Right lobe of liver (tissue), 6 donors: ENCODE results near the gene CRYL1. TPM values are rescaled to one million over a fixed set of nuclear protein-coding genes. Genes with fewer than 3 reads are reported as not detected.

Source experiments
- ATAC-seq, 4 donors: fragments of 200-7000 bp; cut with Tn5 transposase; one replicate each; pipeline ENCODE4 v1.9.1; 2020; ENCODE audit warnings: mild to moderate bottlenecking in 4 of 4, moderate library complexity in 4 of 4
- DNase-seq, 3 donors: peaks; one replicate each; pipeline ENCODE4 v3.0.0-alpha.2; 2020
- H3K27ac ChIP-seq, 3 donors: fragments of 200-600 bp; one replicate each; pipeline ENCODE4 v1.8.0; 2022
- H3K27me3 ChIP-seq, 2 donors: fragments of 200-600 bp; one replicate each; pipeline ENCODE4 v1.8.0; 2022
- H3K36me3 ChIP-seq, 4 donors: fragments of 200-600 bp; sonication (generic) in 1 of 4; one replicate each; pipeline versions ENCODE4 v1.5.1 to v1.8.0; 2017 to 2022; ENCODE audit warnings: control low read depth in 1 of 4
- H3K4me1 ChIP-seq, 4 donors: fragments of 200-600 bp; sonication (generic) in 1 of 4; one replicate each; pipeline versions ENCODE4 v1.5.1 to v1.8.0; 2017 to 2022; ENCODE audit warnings: control low read depth in 1 of 4
- H3K4me3 ChIP-seq, 3 donors: fragments of 200-600 bp; one replicate each; pipeline ENCODE4 v1.8.0; 2022
- H3K9me3 ChIP-seq, 4 donors: fragments of 200-600 bp; sonication (generic) in 1 of 4; one replicate each; pipeline versions ENCODE4 v1.5.1 to v1.8.0; 2017 to 2022; ENCODE audit warnings: control low read depth in 1 of 4
- POLR2A ChIP-seq: fragments of 450-650 bp; IDR thresholded peaks from one replicate; pipeline ENCODE4 v1.6.1; 2017; ENCODE audit warnings: antibody characterized with exemption, mild to moderate bottlenecking
- WGBS: methylation state at CpG from one replicate; pipeline ENCODE4 v1.1.6; 2018; ENCODE audit warnings: low coverage, low lambda C conversion rate; ENCODE audit not compliant: insufficient coverage; ENCODE audit errors: missing lambda C conversion rate; 5-methylcytosine and 5-hydroxymethylcytosine counted together
- intact Hi-C, 2 donors: fragments of 100-400 bp; cut with DNase I; formaldehyde crosslinking; loops; one replicate each; pipeline versions ENCODE4 v1.11.2 to v1.14.1; 2022
- total RNA-seq, 6 experiments: library from RNA; depleted of rRNA in 2 of 6; stranded (reverse); fragments of >200 nt in 2 of 6; fragmentation: NEBNext Ultra II Directional in 3 of 6; extraction: Animal tissue kit (Norgen Biotek cat#: 25700) in 3 of 6; gene quantifications; one replicate each; pipeline versions ENCODE4 v1.1.0 to v1.2.4, GENCODE V29; 2016 to 2023
- TF ChIP-seq, protein P1 (sequence below), 4 donors: fragments of 200-600 bp in 3 of 4; fragments of 450-650 bp in 1 of 4; IDR thresholded peaks; one replicate each; pipeline versions ENCODE4 v1.5.1 to v1.8.0; 2016 to 2022; ENCODE audit warnings: antibody characterized with exemption in 4 of 4, mild to moderate bottlenecking in 2 of 4
- donor health status: DM: no; HTN: yes; CAD: no.
- donor health status: DM: no; HTN: no; CAD: no.
- donor health status: DM: no; HTN: no; CAD: no.
- donor health status: DM: no; HTN: yes; CAD: no.
- donor health status: DM: no; HTN: yes; CAD: no.

The CRYL1 gene
- total RNA-seq, 6 experiments from 2014 or later, result 111 to 185 (median 151) TPM

DNA sequence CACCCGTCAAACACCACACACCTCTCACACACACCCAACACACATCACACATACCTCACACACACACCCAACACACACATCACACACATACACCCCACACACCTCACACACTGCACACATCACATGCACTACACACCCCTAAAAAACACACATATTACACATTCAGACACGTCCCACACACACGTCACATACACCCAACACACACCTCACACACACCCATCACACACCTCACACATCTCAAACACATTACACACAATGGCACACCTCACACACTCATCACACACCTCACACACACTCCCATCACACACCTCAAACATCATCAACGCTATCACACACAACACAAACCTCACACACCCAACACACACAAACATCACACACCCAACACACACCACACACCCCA lies 133.1 kb downstream of the CRYL1 start:
- Histone ChIP-seq H3K9me3 (no peaks in the 10 kb centered on the region), H3K27me3 (no peaks in the 10 kb centered on the region)
- WGBS, result 96% methylated on average over 4 of the region's 4 CpGs

DNA sequence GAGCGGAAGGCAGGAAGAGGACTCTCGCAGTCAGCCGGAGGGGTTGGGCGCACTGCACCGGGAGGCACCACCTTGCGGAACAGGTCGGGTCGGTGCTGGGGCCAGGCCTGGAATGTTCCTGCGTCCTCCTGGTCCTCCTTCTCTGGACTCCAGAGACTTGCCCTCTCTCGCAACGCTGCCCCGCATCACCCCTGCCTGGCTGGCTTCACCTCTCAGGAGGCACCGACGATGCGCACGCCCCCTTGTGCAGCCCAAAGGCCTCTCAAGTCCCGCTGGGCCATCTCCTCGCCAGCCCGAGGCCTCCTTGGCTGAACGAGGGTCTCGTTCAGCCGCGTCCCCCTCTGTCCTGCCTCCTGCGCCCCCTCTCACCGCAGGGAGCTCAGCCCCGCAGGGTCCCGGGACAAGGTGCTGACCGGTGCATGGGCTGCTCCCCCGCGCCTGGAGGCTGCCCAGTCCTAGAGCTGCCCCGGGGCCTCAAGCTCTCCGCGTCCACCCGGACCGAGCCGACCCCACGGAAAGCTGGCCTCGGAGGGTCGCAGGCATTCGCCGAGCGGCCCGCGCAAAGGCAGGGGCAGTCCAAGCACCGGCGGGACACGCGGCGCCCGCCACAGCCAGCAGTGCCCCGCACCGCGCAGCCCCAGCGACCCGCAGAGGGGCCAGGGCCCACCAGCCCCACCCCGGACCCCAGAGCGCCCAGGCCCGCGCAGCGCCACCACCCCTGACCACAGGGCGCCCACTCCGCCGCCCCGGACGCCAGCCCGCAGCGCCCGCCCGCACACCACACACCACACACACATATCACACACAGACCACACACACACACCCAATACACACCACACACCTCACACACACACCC lies 133.8 kb downstream of the CRYL1 start:
- peak in 1 of 4 donors; percentile 9 for ATAC-seq
- H3K27me3 ChIP-seq, result no peaks in the 10 kb centered on the region
- no peaks in the 10 kb centered on the region for H3K4me1 ChIP-seq
- H3K4me3 ChIP-seq, result no peak overlapping the region
- WGBS, result 98% methylated on average over 9 of the region's 69 CpGs
- no peak overlapping the region for H3K27ac ChIP-seq
- TF ChIP-seq, protein P1, sequence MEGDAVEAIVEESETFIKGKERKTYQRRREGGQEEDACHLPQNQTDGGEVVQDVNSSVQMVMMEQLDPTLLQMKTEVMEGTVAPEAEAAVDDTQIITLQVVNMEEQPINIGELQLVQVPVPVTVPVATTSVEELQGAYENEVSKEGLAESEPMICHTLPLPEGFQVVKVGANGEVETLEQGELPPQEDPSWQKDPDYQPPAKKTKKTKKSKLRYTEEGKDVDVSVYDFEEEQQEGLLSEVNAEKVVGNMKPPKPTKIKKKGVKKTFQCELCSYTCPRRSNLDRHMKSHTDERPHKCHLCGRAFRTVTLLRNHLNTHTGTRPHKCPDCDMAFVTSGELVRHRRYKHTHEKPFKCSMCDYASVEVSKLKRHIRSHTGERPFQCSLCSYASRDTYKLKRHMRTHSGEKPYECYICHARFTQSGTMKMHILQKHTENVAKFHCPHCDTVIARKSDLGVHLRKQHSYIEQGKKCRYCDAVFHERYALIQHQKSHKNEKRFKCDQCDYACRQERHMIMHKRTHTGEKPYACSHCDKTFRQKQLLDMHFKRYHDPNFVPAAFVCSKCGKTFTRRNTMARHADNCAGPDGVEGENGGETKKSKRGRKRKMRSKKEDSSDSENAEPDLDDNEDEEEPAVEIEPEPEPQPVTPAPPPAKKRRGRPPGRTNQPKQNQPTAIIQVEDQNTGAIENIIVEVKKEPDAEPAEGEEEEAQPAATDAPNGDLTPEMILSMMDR (IDR thresholded peaks at IDR 0.05), result no peak
- TF ChIP-seq POLR2A, result no peak
- no peaks in the 10 kb centered on the region for H3K36me3 ChIP-seq
- DNase-seq, result no peak
- intact Hi-C loops, result no loop called here
- no peaks in the 10 kb centered on the region for H3K9me3 ChIP-seq

More for the DNA sequence above, 133.1 kb downstream of the CRYL1 start:
- no peak overlapping the region for H3K27ac ChIP-seq
- H3K4me1 ChIP-seq, result no peaks in the 10 kb centered on the region
- H3K4me3 ChIP-seq, result no peak overlapping the region
- intact Hi-C loops, result no loop called here
- ATAC-seq, result no peak
- TF ChIP-seq, protein P1 (IDR thresholded peaks at IDR 0.05), result no peak
- TF ChIP-seq POLR2A, result no peak
- DNase-seq, result no peak
- no peaks in the 10 kb centered on the region for H3K36me3 ChIP-seq

GRCh38 chr13:20390526-20391175 lies 135.0 kb downstream of the CRYL1 start:
- 75% methylated on average over 10 of the region's 26 CpGs for WGBS
- TF ChIP-seq, protein P1 (IDR thresholded peaks at IDR 0.05), result no peak
- TF ChIP-seq POLR2A, result no peak
- Histone ChIP-seq H3K36me3 (no peaks in the 10 kb centered on the region), H3K27ac (no peak overlapping the region), H3K27me3 (no peaks in the 10 kb centered on the region), H3K4me3 (no peak overlapping the region), H3K4me1 (no peaks in the 10 kb centered on the region), H3K9me3 (no peaks in the 10 kb centered on the region)
- no peak for DNase-seq
- peak in 2 of 4 donors; percentile 7 to 9 for ATAC-seq
- intact Hi-C loops, result no loop called here

DNA sequence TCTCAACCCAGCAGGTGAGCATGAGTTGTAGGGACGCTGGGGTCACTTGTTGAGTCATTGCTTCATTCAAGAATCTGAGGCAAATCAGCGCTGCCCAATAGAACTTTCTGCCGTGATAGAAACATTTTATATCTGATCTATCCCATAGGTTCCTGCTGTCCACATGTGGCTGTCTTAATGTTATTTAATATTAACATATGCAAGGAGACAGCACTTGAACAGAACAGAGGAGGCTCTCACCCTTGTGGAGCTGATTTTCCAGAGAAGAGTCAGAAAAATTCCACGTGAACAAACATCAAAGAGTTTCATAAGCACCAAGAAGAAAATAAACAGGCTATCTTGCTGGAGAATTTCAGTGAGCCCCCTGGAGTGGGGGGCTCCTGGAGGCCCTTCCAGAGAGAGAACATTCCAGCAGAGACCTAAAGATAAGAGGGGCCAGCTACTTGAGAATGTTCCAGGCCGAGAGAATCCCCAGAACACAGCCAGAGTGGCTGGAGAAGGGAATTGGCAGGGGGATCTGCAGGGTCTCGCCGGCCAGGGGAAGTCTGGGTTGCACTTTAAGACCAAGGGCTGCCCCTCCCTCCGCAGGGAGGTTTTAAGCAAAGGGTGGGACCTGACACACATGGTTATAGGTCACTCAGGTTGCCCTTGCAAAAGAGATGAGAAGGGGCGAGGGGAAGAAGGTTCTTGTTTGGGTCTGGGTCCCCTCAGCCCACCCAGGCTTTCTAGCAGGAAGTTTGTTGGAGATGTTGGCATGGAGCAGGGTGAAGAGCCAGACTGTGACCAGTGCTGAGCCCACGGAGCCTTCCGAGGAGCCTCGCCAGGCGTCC lies 135.7 kb downstream of the CRYL1 start:
- ATAC-seq (no peak), DNase-seq (no peak)
- intact Hi-C loops, result no loop called here
- Histone ChIP-seq H3K4me1 (no peaks in the 10 kb centered on the region), H3K27me3 (no peaks in the 10 kb centered on the region), H3K9me3 (no peaks in the 10 kb centered on the region), H3K4me3 (no peak overlapping the region), H3K36me3 (no peaks in the 10 kb centered on the region), H3K27ac (no peak overlapping the region)
- TF ChIP-seq, protein P1 (IDR thresholded peaks at IDR 0.05), result no peak
- no peak for TF ChIP-seq POLR2A
- 82% methylated on average over 8 of the region's 13 CpGs for WGBS
